ENCODE measurements around the gene CNTFR. TPM values are rescaled to one million over a fixed set of nuclear protein-coding genes. Genes with fewer than 3 reads are reported as not detected.

CNTFR gene
- total RNA-seq, 1 donor from 2014 or later, result 4.7 TPM

DNA sequence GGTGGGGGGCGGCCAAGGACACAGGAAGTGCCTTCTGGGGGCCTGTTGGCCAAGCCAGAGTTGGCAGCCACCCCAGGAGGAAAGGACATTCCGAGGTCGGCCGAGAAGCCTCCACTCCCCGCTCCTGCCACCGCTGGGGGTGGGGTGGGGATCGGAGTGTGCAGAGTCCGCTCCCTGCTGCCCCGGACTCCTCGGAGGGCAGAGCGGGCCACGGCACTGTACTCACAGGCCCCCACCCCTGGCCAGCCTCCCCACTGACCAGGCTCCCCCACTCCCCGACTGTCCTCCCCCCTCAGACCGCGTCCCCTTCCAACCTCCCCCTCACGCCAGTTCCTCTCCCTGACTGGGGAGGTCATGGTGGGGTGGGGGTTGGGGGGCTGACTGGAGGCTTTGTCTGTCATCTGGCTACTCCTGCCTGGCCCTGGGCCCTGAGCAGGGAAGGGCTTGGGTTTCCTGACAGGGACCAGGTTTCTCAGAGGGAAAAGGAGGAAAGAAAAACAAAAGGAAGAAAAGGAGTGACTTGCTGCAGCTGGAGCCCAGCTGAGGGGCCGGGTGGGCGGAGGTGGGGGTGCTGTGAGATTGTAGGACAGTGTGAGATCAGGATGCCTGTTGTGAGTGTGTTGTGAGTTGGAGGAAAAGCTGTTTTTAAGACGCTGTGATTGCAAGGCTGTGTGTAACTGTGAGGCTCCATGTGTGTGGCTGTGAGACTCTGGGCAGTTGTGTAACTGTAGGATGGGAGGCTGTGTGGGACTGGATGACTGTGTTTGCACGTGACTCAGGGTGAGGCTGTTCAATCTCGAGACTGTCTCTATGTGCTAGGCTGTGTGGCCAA is 29.7 kb downstream of the CNTFR start:
- DNase-seq (ENCODE audit: low spot score in 2 of 2), result no peak
- intact Hi-C loops (cut with DNase I), result no loop called here
- no peak for TF ChIP-seq CTCF (IDR thresholded peaks at IDR 0.05)
- Histone ChIP-seq H3K9me3 (no peaks in the 10 kb centered on the region), H3K27ac (no peak overlapping the region), H3K36me3 (no peaks in the 10 kb centered on the region), H3K4me1 (no peaks in the 10 kb centered on the region), H3K27me3 (no peaks in the 10 kb centered on the region), H3K4me3 (no peak overlapping the region)

- no peak for DNase-seq (ENCODE audit: low spot score in 2 of 2)
- Histone ChIP-seq H3K27ac (no peak overlapping the region), H3K36me3 (no peaks in the 10 kb centered on the region), H3K27me3 (no peaks in the 10 kb centered on the region), H3K4me3 (no peak overlapping the region), H3K9me3 (no peaks in the 10 kb centered on the region), H3K4me1 (no peaks in the 10 kb centered on the region)
- TF ChIP-seq CTCF (IDR thresholded peaks at IDR 0.05), result no peak
- intact Hi-C loops (cut with DNase I), result no loop called here
Observed at GRCh38 chr9:34558919-34559623, 30.5 kb downstream of the CNTFR start.

DNA sequence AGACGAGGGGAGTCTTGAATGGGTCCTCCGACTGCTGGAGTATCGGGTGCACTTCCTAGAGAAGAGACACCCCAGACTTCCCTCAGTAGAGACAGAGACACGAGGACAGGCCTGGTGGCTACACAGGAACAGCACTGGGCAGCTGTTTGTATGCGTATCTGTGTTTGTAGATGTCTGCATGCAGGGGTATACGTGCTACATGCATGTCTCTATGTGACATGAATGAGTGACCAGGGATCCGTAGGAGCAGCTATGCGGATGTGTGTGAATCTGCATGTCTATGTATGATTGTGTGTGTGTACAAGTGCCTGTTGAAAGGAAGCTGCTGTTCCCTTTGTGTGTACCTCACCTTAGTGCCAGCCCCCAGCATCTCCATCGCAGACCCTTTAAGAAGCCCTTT is 31.2 kb downstream of the CNTFR start:
- H3K9me3 ChIP-seq, result no peaks in the 10 kb centered on the region
- no peaks in the 10 kb centered on the region for H3K4me1 ChIP-seq
- no peak overlapping the region for H3K4me3 ChIP-seq
- no peaks in the 10 kb centered on the region for H3K27me3 ChIP-seq
- no peak overlapping the region for H3K27ac ChIP-seq
- no peak for TF ChIP-seq CTCF (IDR thresholded peaks at IDR 0.05)
- no peaks in the 10 kb centered on the region for H3K36me3 ChIP-seq
- intact Hi-C loops (cut with DNase I), result no loop called here
- no peak for DNase-seq (ENCODE audit: low spot score in 2 of 2)

DNA sequence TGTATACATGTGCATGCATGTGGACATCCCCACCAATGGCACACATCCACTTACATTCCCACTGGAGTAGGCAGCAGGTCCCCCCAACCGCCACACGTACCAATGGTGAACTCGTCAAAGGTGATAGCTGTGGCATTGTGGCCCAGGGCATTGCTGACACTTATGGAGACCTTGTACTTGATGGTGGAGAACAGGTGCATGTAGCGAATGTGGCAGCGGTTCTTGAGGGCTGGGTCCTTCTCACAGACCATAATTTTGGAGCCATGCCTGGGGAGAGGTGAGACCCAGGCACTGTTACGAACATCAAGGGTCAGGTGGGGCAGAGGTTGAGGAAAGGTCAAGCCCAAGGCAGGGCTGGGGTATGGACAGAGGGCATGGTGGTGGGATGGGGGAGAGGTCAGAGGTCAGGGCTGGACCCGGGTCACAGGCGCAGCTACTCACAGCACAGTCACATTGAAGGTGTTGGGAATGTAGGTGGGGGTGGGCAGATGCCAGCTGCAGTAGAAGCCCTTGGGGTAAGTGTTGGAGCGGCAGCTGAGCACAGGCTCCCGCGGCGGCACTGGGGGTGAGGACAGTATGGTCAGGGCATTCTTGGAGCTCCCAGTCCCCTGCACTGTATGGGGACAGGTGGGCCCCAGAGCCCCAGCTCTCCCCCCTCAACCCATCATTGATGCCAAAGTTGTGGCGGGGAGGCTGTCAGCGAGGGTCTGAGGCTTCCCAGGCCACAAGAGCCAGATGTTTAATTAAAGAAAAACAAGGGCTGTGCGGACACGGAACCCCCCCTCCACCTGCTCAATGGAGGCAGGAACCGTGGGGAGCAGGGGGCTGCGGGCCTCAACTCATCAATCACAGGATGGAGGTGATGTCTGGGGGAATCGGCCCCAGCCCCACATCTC is 31.9 kb downstream of the CNTFR start:
- no peaks in the 10 kb centered on the region for H3K27me3 ChIP-seq

More for the DNA sequence above, 31.9 kb downstream of the CNTFR start:
- TF ChIP-seq CTCF (IDR thresholded peaks at IDR 0.05), result no peak
- no peak overlapping the region for H3K27ac ChIP-seq
- H3K36me3 ChIP-seq, result no peaks in the 10 kb centered on the region
- no peaks in the 10 kb centered on the region for H3K9me3 ChIP-seq
- no peaks in the 10 kb centered on the region for H3K4me1 ChIP-seq
- intact Hi-C loops (cut with DNase I), result no loop called here
- H3K4me3 ChIP-seq, result no peak overlapping the region
- no peak for DNase-seq (ENCODE audit: low spot score in 2 of 2)
